Hepatocyte (in vitro differentiated cells): Measurements from ENCODE around the gene KIF6. TPM values are rescaled to one million over a fixed set of nuclear protein-coding genes. Genes with fewer than 3 reads are reported as not detected.

Experiments used
- DNase-seq: peaks from one replicate; pipeline ENCODE4 v3.0.0-alpha.2; 2016; ENCODE audit warnings: low spot score
- H2AFZ ChIP-seq: fragments of 200-600 bp; sonication (generic); 2 replicates; pipeline ENCODE4 v1.6.0; 2016; ENCODE audit warnings: antibody characterized with exemption, mild to moderate bottlenecking
- H3K27ac ChIP-seq: fragments of 200-600 bp; sonication (generic); 2 replicates; pipeline ENCODE4 v1.5.1; 2016; ENCODE audit warnings: mild to moderate bottlenecking
- H3K27me3 ChIP-seq: fragments of 200-600 bp; sonication (generic); 2 replicates; pipeline ENCODE4 v1.6.1; 2016
- H3K36me3 ChIP-seq: fragments of 200-600 bp; sonication (generic); replicated peaks from 2 replicates; pipeline ENCODE4 v1.5.1; 2016; ENCODE audit warnings: low read depth; ENCODE audit not compliant: insufficient read depth
- H3K4me1 ChIP-seq: fragments of 200-600 bp; sonication (generic); 2 replicates; pipeline ENCODE4 v1.5.1; 2016; ENCODE audit warnings: mild to moderate bottlenecking, moderate library complexity; ENCODE audit not compliant: insufficient read depth
- H3K4me2 ChIP-seq: fragments of 200-600 bp; sonication (generic); 2 replicates; pipeline ENCODE4 v1.6.0; 2016
- H3K4me3 ChIP-seq: fragments of 200-600 bp; sonication (generic); 2 replicates; pipeline ENCODE4 v1.5.1; 2016; ENCODE audit warnings: mild to moderate bottlenecking
- H3K79me2 ChIP-seq: fragments of 200-600 bp; sonication (generic); 2 replicates; pipeline ENCODE4 v1.6.0; 2017; ENCODE audit warnings: mild to moderate bottlenecking
- H3K9me2 ChIP-seq: fragments of 200-600 bp; sonication (generic); replicated peaks from 2 replicates; pipeline ENCODE4 v1.6.0; 2017; ENCODE audit warnings: mild to moderate bottlenecking; ENCODE audit not compliant: insufficient read depth
- H3K9me3 ChIP-seq: fragments of 200-600 bp; sonication (generic); 2 replicates; pipeline ENCODE4 v1.5.1; 2016; ENCODE audit warnings: low read depth, mild to moderate bottlenecking
- H4K20me1 ChIP-seq: fragments of 200-600 bp; sonication (generic); 2 replicates; pipeline ENCODE4 v1.6.0; 2016; ENCODE audit warnings: mild to moderate bottlenecking; ENCODE audit not compliant: insufficient read depth, poor library complexity, severe bottlenecking
- CTCF ChIP-seq: fragments of 200-600 bp; sonication (generic); IDR thresholded peaks from 2 replicates; pipeline ENCODE4 v1.5.1; 2016; ENCODE audit warnings: antibody characterized with exemption, mild to moderate bottlenecking; ENCODE audit not compliant: poor library complexity
- EZH2 ChIP-seq: fragments of 200-600 bp; sonication (generic); IDR thresholded peaks from 2 replicates; pipeline ENCODE4 v1.6.1; 2016; ENCODE audit warnings: antibody characterized with exemption, mild to moderate bottlenecking, borderline replicate concordance
- EZH2phosphoT487 ChIP-seq: fragments of 200-600 bp; sonication (generic); IDR thresholded peaks from one replicate; pipeline ENCODE4 v1.6.1; 2018; ENCODE audit warnings: antibody characterized with exemption, mild to moderate bottlenecking, low read depth, moderate library complexity; ENCODE audit not compliant: unreplicated experiment, severe bottlenecking
- WGBS: methylation state at CpG from one replicate; pipeline ENCODE4 v1.1.6; 2016; ENCODE audit warnings: low lambda C conversion rate; ENCODE audit errors: missing lambda C conversion rate; 5-methylcytosine and 5-hydroxymethylcytosine counted together
- polyA plus RNA-seq: library from polyadenylated mRNA; unstranded; fragments of >200 nt; fragmentation: Nextera tagmentation; extraction: Ambion mirVana; gene quantifications from 2 replicates; pipeline ENCODE4 v1.2.1, GENCODE V29; 2016
- total RNA-seq: library from RNA; depleted of rRNA; stranded (reverse); fragments of >200 nt; gene quantifications from 2 replicates; pipeline ENCODE4 v1.2.3, GENCODE V29; 2014

KIF6 gene
- total and polyA plus RNA-seq, 2 experiments from 2014 or later = 0.87 to 2.3 TPM

- 82% methylated on average over 9 of the region's 9 CpGs for WGBS
- Histone ChIP-seq H3K36me3 (no peaks in the 10 kb centered on the region), H3K4me1 (no peaks in the 10 kb centered on the region), H3K9me2 (no peaks in the 10 kb centered on the region), H3K27ac (no peak overlapping the region), H4K20me1 (no peaks in the 10 kb centered on the region), H3K4me2 (no peak overlapping the region), H3K27me3 (no peaks in the 10 kb centered on the region), H3K9me3 (no peaks in the 10 kb centered on the region), H2AFZ (no peak overlapping the region), H3K4me3 (no peak overlapping the region), H3K79me2 (no peaks in the 10 kb centered on the region)
- no peak for TF ChIP-seq EZH2
- no peak for TF ChIP-seq CTCF
- no peak for TF ChIP-seq EZH2phosphoT487
- DNase-seq = no peak
Observed at GRCh38 chr6:39366931-39367618, 358.1 kb downstream of the KIF6 start.

GRCh38 chr6:39365281-39366074 is 359.7 kb downstream of the KIF6 start:
- no peaks in the 10 kb centered on the region for H3K79me2 ChIP-seq
- no peaks in the 10 kb centered on the region for H3K9me2 ChIP-seq
- WGBS = 88% methylated on average over 13 of the region's 13 CpGs
- DNase-seq = no peak
- no peaks in the 10 kb centered on the region for H3K4me1 ChIP-seq
- no peaks in the 10 kb centered on the region for H3K27me3 ChIP-seq
- no peak overlapping the region for H2AFZ ChIP-seq
- no peaks in the 10 kb centered on the region for H4K20me1 ChIP-seq
- H3K4me3 ChIP-seq = no peak overlapping the region
- H3K9me3 ChIP-seq = no peaks in the 10 kb centered on the region
- TF ChIP-seq CTCF = no peak
- TF ChIP-seq EZH2 = no peak
- no peak for TF ChIP-seq EZH2phosphoT487
- H3K36me3 ChIP-seq = no peaks in the 10 kb centered on the region
- no peak overlapping the region for H3K4me2 ChIP-seq
- no peak overlapping the region for H3K27ac ChIP-seq

- WGBS = 90% methylated on average over 8 of the region's 8 CpGs
- peaks cover under 1% of the 10 kb centered on the region for H3K4me1 ChIP-seq
Observed at GRCh38 chr6:39363280-39363679, 361.9 kb downstream of the KIF6 start.

More at GRCh38 chr6:39363280-39363679, 361.9 kb downstream of the KIF6 start:
- Histone ChIP-seq H3K27me3 (no peaks in the 10 kb centered on the region), H3K4me3 (no peak overlapping the region), H3K36me3 (no peaks in the 10 kb centered on the region), H3K79me2 (no peaks in the 10 kb centered on the region), H3K9me2 (no peaks in the 10 kb centered on the region), H3K9me3 (no peaks in the 10 kb centered on the region), H3K27ac (no peak overlapping the region), H3K4me2 (no peak overlapping the region), H4K20me1 (no peaks in the 10 kb centered on the region), H2AFZ (no peak overlapping the region)
- TF ChIP-seq EZH2phosphoT487 = no peak
- no peak for TF ChIP-seq EZH2
- TF ChIP-seq CTCF = no peak
- no peak for DNase-seq
